GM21723 (cell line): ENCODE results near the gene MZT1.
"Not testable (repeated sequence)": the region's sequence is repeated elsewhere in the genome, so short reads cannot be mapped to it uniquely, and the experiment has no call there.

ENCODE experiments used
- ATAC-seq: cut with Tn5 transposase; IDR thresholded peaks from one replicate; pipeline ENCODE4 v1.9.1; 2021; ENCODE audit warnings: mild to moderate bottlenecking, moderate library complexity; ENCODE audit not compliant: unreplicated experiment

Gene MZT1, protein sequence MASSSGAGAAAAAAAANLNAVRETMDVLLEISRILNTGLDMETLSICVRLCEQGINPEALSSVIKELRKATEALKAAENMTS

DNA sequence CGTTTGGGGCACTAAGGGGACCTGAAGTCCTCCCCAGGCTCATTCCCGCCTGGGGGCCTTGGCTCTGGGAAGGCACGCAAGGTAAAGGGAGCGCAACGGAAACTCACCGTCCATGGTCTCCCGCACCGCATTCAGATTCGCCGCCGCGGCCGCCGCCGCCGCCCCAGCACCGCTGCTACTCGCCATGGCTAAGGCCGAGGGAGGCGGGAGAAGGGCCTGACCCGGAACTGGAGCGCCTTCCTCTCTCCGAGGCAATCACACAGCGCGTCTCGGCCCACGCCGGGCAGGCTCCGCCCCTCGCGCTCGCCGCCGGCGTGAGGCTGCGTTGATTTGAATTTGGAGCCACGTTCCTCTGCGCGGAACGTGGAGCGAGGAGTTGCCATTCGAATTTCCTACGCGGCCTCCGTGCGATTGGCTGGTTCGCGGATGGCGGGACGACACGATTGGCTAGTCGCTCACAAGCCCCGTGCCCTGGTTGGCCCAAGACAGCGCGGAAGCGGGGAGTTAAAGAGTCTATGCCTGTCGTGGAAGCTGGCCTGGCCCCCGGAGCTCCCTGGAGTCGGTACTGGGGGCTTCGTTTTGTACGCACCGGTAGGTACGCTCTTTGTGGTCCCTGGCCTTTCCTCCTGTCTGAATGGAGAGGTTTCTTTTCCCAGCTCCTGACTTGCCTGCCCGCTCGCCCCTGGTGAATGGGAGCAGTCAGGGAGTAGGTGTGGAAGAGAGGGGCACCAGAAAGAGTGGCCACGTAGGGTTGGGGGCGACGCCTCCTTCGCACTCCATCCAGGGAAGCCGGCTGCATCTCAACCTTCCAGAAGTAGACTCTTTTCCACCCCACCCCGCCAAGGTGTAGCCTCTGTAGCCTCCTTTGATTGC lies at the start of gene MZT1, which contains the start of gene BORA:
Gene MZT1 (minus strand): TSS at position 213 of the 873 bp plus-strand sequence. CDS start 27 bp downstream, at position 186.
Gene BORA (plus strand): TSS at position 507 of the 873 bp plus-strand sequence. CDS start 1,018 bp downstream, outside the sequence.
- peak; percentile 96 for ATAC-seq

DNA sequence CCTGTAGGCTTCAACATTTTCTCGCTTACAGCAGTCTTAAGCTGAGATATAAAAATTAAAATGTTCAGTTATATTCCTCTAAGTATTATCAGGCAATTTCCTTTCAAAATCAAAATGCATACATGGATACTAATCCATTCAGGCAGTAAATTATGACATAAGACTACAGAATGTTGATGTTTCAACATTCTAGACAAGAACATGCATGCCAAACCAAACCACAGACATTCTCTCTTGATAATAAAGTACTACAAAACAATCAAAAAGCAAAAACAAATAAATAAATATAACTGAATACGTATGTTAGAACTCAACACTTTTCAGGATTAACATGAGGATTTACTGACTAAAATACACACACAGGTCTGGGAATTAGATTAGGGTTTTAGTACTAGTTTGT lies 46.6 kb upstream of the MZT1 start:
- no peak for ATAC-seq

DNA sequence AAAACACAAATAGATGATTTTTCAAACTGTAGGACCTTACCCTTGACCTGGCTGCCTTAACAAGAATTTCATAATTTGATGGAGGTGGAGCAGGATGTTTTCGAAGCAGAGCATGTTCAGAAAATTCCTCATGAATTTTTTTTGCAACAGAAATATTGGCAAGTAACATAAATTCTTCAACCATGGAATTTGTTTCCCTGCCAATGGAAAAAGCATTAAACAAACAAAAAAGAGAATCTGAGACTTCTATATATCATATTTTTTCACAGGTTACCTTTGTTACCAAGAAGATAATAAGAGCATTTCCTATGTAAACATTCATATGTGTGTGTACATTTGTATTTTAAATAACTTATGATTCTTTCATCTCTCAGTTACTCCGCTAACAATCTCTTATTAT lies 36.0 kb upstream of the MZT1 start:
- ATAC-seq: no peak

DNA sequence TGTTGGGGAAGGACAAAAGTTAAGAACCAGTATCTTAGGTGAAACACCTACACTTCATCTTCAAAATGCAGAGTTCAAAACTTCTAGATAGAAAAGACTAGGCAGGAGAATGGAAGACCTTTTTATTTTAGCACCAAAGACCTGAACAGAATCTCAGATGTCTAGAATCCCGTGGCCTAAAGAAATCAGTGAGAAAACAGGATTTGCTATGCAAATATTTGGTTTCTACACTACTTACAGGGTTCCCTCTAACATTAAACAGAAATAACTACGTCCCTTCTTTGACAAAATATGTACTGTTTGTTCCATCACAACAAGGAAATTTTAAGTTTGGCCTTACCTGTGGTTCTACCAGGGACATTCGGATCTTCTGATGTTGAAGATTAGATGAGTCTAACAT lies 32.8 kb upstream of the MZT1 start:
- no peak for ATAC-seq

DNA sequence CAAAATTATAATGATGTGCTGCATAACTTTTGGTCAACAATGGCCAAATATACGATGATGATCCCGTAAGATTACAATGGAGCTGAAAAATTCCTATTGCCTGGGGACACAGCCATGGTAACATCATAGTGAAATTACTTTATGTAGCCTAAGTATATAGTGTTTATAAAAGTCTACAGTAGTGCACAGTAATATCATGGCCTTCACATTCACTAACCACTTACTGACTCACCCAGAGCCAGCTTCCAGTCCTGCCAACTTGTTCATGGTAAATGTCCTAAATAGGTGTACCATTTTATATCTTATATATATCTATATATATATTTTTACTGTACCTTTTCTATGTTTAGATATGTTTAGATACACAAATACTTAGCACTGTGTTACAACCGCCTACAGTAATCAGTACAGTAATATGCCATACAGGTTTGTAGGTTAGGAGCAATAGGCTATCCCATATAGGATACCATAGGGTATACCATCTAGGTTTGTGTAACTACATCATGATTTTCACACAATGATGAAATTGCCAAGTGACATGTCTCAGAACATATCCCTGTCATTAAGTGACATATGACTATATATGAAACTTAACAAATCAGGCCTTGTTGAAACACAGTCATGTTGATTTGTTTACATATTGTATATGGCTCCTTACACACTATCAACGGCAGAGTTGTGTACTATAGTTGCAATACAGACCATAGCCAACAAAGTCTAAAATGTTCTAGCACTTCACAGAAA lies 30.5 kb upstream of the MZT1 start:
- ATAC-seq: no peak

DNA sequence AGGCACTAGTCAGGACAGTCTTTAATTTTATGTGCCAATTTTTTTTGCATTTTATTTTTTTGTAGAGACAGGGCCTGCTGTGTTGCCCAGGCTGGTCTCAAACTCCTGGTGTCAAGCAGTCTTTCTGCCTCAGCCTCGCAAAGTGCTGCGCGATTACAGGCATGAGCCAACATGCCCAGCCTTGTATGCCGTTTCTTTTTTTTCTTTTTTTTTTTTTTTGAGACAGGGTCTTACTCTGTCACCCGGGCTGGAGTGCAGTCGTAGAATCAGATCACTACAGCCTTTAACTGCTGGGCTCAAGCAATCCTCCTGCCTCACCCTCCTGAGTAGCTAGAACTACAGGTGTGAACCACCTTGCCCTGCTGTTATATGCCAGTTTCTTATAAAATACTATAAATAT lies 26.7 kb upstream of the MZT1 start:
- no peak for ATAC-seq

DNA sequence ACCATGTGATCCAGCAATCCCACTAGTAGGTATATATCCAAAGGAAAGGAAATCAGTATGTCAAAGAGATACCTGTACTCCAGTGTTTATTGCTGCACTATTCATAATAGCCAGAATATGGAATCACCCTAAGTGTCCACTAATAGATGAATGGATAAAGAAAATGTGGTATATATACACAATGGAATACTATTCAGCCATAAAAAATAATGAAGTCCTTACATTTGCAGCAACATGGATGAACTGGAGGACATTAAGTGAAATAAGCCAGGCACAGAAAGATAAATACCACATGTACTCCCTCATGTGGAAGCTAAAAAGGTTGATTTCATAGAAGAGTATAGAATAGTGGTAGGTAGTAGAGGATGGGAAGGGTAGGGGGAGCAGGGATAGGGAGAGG lies 23.8 kb upstream of the MZT1 start:
- ATAC-seq: no peak

DNA sequence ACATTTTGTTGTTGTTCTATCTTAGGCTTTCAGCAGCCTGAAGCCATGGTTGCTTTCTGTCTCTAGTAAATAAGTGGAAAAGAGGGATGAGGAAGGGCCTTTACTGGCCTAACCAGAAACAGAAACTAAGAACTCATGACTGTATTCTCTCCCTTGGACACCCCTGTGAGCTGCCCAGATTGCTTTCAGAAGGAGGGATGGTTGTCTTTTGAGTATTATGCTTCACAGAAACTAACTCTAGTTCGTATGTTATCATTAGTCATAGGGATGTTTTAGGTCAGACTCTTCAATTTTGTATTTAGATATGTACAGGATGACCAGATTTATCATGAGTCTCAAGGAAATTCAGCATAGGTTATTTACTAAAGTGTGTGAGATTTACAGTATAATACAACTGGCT lies 17.8 kb upstream of the MZT1 start:
- ATAC-seq: peak; percentile 61

DNA sequence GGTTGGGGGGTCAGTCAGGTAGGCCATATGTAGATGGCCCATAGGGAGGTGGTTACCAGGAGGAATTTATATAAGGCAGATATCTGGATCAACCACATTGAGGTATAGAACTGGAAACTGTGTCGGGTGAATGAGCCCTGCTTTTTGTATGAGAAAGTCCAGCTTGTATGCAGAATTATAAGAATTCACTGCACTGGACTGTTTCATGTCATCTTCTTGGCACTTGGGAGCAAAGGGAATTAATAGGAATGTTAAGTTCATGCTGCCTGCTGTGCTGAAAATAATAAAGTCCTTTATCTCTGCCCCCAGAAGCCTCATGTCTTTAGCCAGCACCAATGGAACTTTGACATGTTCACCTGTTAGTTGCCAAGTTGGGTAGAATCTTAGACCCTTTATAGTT lies 12.6 kb upstream of the MZT1 start:
- no peak for ATAC-seq

DNA sequence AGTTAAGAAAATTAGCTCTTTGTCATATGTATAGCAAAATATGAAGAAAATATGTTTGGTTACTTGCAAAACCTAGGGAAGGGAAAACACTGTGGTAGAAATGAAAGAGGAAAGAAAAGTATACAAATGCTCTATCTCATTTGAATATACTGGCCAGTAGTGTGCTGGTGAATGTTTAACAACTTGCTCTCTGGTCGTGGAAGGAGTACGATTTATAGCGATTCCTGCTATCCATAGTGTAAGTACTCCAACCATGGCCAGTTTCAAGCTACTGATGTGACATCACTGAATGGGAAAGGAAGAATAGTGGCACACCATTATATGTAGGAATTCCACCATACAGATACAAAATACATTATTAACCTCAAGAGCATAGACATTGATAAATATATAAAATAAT lies 9.6 kb upstream of the MZT1 start:
- ATAC-seq: no peak

DNA sequence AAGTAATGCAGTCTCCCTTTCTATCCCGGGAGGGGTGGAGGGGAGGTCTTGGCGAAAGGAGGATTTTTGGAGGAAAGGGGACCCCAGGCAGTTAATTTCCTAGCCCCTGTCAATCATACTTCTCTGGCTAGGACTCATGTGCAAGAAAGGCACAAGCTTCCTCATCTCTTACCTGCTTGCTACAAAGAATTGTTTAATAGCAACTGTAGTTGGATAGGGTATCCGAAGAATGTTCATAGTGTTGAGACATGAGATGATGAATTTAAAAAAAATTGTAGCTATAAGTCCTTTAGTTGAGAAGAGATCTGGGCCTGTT lies 819 bp upstream of the MZT1 start:
- no peak for ATAC-seq

DNA sequence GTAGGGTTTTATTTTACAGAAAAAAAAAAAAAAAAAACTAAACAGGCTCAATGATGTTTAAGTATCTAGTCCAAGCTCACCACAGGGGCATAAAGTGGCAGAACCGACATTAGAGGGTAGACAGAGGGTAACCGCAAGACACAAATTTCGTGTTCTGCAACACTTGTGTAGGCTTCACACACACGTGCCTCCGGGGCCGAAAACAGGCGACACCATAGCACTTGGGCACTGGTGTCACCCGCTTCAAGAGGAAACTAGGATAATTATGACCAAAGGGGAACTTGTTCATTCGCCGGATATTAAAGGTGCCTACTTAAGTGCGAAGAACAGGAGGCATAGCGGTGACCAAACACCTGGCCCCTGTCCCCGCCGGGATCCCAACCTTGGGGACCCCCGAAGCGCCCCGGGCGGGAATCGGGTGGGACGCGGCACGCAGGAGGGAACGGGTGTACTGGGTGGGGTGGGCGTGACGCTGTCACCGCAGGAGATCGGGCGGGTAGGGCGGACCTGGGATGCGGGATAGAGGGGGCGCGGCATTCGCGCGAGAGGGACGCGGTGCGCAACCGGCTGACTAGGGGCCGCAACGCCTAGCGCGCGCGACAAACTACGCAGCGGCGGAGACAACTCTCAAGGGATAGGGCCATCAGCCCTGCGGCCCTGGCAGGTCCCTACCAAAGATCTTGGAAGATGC lies 558 bp downstream of the MZT1 start:
- ATAC-seq: peak; percentile 31

DNA sequence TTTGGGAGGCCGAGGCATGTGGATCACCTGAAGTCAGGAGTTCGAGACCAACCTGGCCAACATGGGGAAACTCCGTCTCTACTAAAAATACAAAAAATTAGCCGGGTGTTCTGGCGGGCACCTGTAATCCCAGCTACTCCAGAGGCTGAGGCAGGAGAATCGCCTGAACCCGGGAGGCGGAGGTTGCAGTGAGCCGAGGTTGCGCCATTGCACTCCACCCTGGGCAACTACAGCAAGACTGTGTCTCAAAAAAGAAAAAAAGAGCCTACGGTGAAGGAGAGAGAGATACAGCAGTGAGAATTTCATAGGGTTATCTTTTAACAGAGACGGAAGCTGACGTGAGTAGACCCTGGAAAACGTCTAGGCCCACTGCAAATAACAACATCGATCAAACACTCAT lies 1.2 kb downstream of the MZT1 start:
- ATAC-seq: not testable (repeated sequence)

DNA sequence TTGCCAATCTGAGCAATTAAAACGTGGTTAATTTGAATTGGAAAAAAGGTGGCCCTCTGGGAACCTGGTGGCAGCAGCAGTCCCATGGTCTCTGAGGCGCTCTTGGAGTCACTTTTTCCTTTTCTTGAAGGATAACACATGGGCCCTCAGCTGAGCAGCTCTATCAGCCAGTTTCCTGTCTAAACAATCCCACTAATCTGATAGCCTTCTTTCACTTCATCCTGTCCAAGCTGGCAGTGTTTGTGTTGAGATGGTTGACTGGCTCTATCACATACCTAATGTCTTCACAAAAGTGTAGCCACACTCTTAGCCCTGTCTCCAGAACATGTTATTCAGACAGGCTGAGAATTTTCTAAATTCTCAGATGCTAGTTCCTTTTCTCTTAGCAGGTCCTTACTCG lies 10.7 kb downstream of the MZT1 start:
- ATAC-seq: no peak

DNA sequence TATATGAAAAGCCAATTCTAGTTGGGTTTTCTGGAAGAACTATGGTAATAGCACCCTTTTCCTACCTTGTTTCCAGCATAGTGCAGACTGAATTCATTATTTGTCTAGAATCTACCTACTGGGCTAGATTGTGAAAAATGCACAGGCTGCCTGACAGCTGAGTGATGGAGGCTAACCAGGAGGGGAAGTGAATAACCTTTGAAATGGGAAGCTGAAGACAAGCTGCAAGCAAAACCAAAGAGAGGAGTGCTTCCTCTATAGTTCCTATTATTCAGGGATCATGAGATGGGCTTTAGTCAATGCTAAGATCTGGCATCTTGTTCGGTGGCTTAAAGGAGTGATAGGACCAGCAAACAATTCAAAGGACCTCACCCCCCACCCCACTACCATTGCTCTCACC lies 26.9 kb downstream of the MZT1 start:
- ATAC-seq: no peak

DNA sequence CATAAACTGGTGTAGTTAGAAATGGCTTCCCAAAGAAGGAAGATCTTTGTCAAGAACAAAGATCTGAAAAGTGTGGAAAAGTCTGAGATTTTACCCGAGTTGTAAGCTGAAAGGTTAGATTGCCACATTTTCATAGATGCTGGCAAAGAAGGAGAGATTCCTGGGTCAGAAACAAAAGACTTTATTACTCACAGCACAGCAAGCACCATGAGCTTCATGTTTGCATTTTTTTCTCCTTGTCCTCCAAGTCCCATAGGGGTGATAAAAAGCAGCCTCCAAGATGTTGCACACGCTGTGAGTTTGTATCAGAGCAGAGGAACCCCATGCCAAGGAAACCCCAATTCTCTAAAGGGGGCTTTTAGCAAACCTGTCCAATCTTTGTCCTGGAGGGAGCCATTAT lies 29.3 kb downstream of the MZT1 start:
- ATAC-seq: no peak

DNA sequence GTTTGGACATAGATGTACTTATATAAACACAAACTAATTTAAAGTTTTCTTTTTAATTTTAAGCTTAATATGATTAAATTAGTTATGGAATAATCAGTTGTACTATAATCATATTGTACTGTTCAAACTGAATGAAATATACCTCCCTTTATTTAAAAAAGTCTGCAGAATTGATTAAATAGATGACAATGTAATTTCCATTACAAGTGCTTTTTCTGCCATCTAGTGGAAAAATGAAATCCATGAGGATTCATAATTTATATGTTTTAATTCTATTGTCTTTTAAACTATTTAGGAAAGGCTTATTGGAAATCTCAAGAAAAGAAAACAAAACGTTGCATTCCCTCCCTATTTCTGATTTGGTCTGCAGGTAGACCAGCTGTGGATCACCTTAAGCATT lies 30.9 kb downstream of the MZT1 start:
- ATAC-seq: no peak

DNA sequence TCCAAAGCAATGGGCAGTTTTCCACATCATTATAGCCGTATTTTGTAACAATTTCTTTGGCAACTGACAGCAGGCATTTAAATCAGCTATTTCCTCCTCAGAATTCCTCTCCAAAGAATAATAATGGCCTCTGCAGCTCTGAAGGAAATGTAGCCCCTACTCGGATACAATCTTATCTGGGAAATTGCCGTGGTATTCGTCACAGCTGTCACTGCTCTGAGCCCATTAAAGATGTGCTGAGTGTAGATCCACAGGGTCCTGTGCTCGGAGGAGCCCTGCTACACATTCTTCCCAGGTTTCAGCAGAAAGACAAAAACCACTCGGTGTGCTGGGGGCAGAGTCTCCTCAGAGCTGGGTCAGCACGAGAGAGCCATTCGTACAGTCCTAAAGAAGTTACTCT lies 33.1 kb downstream of the MZT1 start:
- ATAC-seq: no peak

DNA sequence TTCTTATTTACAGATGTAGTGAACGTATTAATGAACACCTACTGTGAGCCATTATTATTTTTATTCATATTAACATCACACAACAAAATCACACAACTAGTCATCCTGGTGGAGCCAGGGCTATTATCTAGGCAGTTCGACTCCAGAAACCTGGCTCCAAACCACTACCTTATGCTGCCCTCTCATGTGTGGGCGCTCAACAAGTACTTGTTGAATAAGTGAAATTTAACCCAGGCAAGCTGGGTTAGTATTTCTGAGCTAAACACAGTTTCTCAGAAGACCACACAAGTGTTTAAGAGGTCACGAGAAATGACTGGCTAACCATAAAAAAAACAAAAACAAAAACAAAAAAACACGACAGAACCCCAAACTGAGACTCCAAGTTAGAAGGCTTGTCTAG lies 33.6 kb downstream of the MZT1 start:
- ATAC-seq: no peak

DNA sequence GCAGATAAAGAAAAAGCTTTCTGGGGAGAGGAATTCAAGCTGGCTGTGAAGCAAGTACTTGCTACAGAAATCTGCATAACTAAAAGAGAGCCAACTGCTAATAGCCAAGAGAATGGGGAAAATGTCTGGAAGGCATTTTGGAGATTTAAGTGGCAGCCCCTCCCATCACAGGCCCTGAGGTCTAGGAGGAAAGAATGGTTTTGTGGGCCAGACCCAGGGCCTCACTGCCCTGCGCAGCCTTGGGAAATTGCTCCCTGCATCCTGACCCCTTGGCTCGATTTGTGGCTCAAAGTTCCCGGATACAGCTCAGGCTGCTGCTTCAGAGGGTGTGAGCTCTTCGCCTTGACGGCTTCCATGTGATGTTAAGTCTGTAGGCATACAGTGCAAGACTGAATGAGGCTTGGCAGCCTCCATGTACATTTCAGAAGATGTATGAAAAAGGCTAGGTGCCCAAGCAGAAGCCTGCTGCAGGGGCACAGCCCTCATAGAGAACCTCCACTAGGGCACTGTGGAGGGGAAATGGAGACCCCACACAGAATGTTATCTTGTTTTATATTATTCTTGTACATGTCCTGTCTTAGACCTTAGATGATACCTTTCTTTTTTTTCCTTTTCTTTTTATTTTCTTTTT lies 34.4 kb downstream of the MZT1 start:
- no peak for ATAC-seq

DNA sequence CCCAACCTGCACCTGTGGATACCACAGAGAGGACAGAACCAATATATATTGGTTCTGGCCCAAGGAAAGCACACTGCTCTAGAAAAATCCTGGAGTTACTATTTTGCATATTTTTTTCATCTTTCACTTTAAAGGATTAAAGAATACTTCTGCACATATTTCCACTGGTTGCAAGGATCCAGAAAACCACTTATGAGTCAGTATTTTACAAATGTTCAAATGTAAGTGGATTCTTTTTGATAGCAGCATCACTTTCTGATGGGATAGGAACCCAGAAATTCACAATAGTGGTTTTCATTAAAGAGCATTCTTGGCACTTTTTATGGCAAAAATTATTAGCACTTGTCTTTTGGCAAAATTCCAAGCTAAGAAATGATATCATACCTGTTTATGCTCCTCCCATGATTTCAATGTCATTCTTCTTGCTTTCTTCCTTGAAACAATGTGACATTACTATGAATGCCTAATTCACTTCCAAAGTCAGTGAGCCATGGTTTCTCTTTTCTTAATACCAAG lies 38.2 kb downstream of the MZT1 start:
- no peak for ATAC-seq
